Measurements from ENCODE around the gene ERCC5. TPM values are rescaled to one million over a fixed set of nuclear protein-coding genes. Genes with fewer than 3 reads are reported as not detected.

ERCC5 gene
- 38.4 TPM for polyA plus RNA-seq (2013, experiment 1 of 2)
- polyA plus RNA-seq (2013, experiment 2 of 2), result 35.9 TPM

- Histone ChIP-seq H3K14ac (ENCODE audit: low read length in 2 of 2) (peak within 1 kb of the TSS in 1 of 2 experiments; percentile 98), H2BK15ac (ENCODE audit: low read depth, poor library complexity, severe bottlenecking) (peak within 1 kb of the TSS; percentile 30), H4K8ac (ENCODE audit: low read length) (peak within 1 kb of the TSS; percentile 88), H2AK5ac (ENCODE audit: low read length, severe bottlenecking) (peak within 1 kb of the TSS; percentile 39), H2BK5ac (ENCODE audit: low read depth, low read length, poor library complexity, severe bottlenecking) (peak within 1 kb of the TSS; percentile 87), H2AFZ (ENCODE audit: low read depth, low read length) (peak within 1 kb of the TSS; percentile 72), H3K27ac (ENCODE audit: low read length, poor library complexity, severe bottlenecking) (peak within 1 kb of the TSS; percentile 92), H3K36me3 (ENCODE audit: control insufficient read depth in 1 of 2, insufficient read depth in 2 of 2, low read depth in 1 of 2, low read length in 2 of 2) (peaks cover 5 to 29% of the 10 kb centered on the region in 2 experiments), H3K27me3 (ENCODE audit: control insufficient read depth in 1 of 2, insufficient read depth in 1 of 2, low read length in 2 of 2) (no peaks in the 10 kb centered on the region), H3K79me1 (replicated peaks; ENCODE audit: low read length, poor library complexity, severe bottlenecking) (peaks cover 7% of the 10 kb centered on the region), H3K23ac (ENCODE audit: low read length in 2 of 2) (peak within 1 kb of the TSS in 1 of 2 experiments; percentile 95), H2BK120ac (ENCODE audit: low read depth, low read length) (no peak within 1 kb of the TSS), H3K18ac (ENCODE audit: low read depth in 1 of 2, low read length in 2 of 2) (peak within 1 kb of the TSS; percentile 85 to 94), H3K4me2 (ENCODE audit: low read length, poor library complexity, severe bottlenecking) (peak within 1 kb of the TSS; percentile 74), H3K4ac (ENCODE audit: low read depth in 1 of 2, low read length in 2 of 2) (peak within 1 kb of the TSS; percentile 47 to 95), H3K9ac (ENCODE audit: low read length) (peak within 1 kb of the TSS; percentile 99), H3K4me3 (ENCODE audit: insufficient read depth in 1 of 2, low read depth in 1 of 2, low read length in 2 of 2) (peak within 1 kb of the TSS; percentile 92 to 93), H4K91ac (ENCODE audit: low read length) (peak within 1 kb of the TSS; percentile 76), H3K4me1 (ENCODE audit: control insufficient read depth, insufficient read depth, low read depth, low read length) (peaks cover 5% of the 10 kb centered on the region), H2BK12ac (ENCODE audit: low read length in 2 of 2) (peak within 1 kb of the TSS in 1 of 2 experiments; percentile 37), H3K9me3 (ENCODE audit: control insufficient read depth, low read length) (no peaks in the 10 kb centered on the region)
- WGBS, result under 1% methylated on average over 49 of the region's 49 CpGs
- peak; percentile 97 for DNase-seq
Observed at GRCh38 chr13:102845630-102846260, at the start of gene ERCC5. ERCC5 (plus strand) TSS chr13:102846032; CDS start chr13:102846267, 235 bp downstream.

- Histone ChIP-seq H3K4me2 (ENCODE audit: low read length, poor library complexity, severe bottlenecking) (peak within 1 kb of the TSS; percentile 83), H4K91ac (ENCODE audit: low read length) (peak within 1 kb of the TSS; percentile 94), H3K9me3 (ENCODE audit: control insufficient read depth, low read length) (no peaks in the 10 kb centered on the region), H3K4me3 (ENCODE audit: insufficient read depth in 1 of 2, low read depth in 1 of 2, low read length in 2 of 2) (peak within 1 kb of the TSS; percentile 91 to 98), H3K23ac (ENCODE audit: low read length in 2 of 2) (peak within 1 kb of the TSS in 1 of 2 experiments; percentile 41), H3K27me3 (ENCODE audit: control insufficient read depth in 1 of 2, insufficient read depth in 1 of 2, low read length in 2 of 2) (no peaks in the 10 kb centered on the region), H2BK12ac (ENCODE audit: low read length in 2 of 2) (peak within 1 kb of the TSS; percentile 56 to 77), H4K8ac (ENCODE audit: low read length) (peak within 1 kb of the TSS; percentile 93), H3K79me1 (replicated peaks; ENCODE audit: low read length, poor library complexity, severe bottlenecking) (peaks cover 5% of the 10 kb centered on the region), H2BK120ac (ENCODE audit: low read depth, low read length) (peak within 1 kb of the TSS; percentile 64), H3K4me1 (ENCODE audit: control insufficient read depth, insufficient read depth, low read depth, low read length) (peaks cover 11% of the 10 kb centered on the region), H3K9ac (ENCODE audit: low read length) (peak within 1 kb of the TSS; percentile 90), H3K4ac (ENCODE audit: low read depth in 1 of 2, low read length in 2 of 2) (peak within 1 kb of the TSS; percentile 60 to 99), H2BK15ac (ENCODE audit: low read depth, poor library complexity, severe bottlenecking) (peak within 1 kb of the TSS; percentile 89), H3K27ac (ENCODE audit: low read length, poor library complexity, severe bottlenecking) (peak within 1 kb of the TSS; percentile 86), H3K36me3 (ENCODE audit: control insufficient read depth in 1 of 2, insufficient read depth in 2 of 2, low read depth in 1 of 2, low read length in 2 of 2) (peaks cover 7 to 9% of the 10 kb centered on the region in 2 experiments), H2AK5ac (ENCODE audit: low read length, severe bottlenecking) (peak within 1 kb of the TSS; percentile 44), H2BK5ac (ENCODE audit: low read depth, low read length, poor library complexity, severe bottlenecking) (peak within 1 kb of the TSS; percentile 90), H2AFZ (ENCODE audit: low read depth, low read length) (peak within 1 kb of the TSS; percentile 93), H3K18ac (ENCODE audit: low read depth in 1 of 2, low read length in 2 of 2) (peak within 1 kb of the TSS; percentile 86 to 94), H3K14ac (ENCODE audit: low read length in 2 of 2) (peak within 1 kb of the TSS in 1 of 2 experiments; percentile 95)
- 1% methylated on average over 72 of the region's 72 CpGs for WGBS
- peak; percentile 92 for DNase-seq
Observed at GRCh38 chr13:102798581-102799425, 47.0 kb upstream of the ERCC5 start, which contains the start of the genes BIVM and POGLUT2. BIVM (plus strand) TSS chr13:102799119; CDS start chr13:102807268, 8,149 bp downstream. POGLUT2 (minus strand) TSS chr13:102798976; CDS start chr13:102798670, 306 bp downstream.

GRCh38 chr13:102799426-102800144, 46.2 kb upstream of the ERCC5 start:
- peak; percentile 40 for DNase-seq
- peak overlapping the region; percentile 44 for H2AK5ac ChIP-seq (ENCODE audit: low read length, severe bottlenecking)
- peak overlapping the region; percentile 89 for H2BK15ac ChIP-seq (ENCODE audit: low read depth, poor library complexity, severe bottlenecking)
- peak overlapping the region; percentile 80 for H2AFZ ChIP-seq (ENCODE audit: low read depth, low read length)
- peak overlapping the region in 1 of 2 experiments; percentile 77 for H2BK12ac ChIP-seq (ENCODE audit: low read length in 2 of 2)
- peak overlapping the region; percentile 86 to 94 for H3K18ac ChIP-seq (ENCODE audit: low read depth in 1 of 2, low read length in 2 of 2)
- peak overlapping the region in 1 of 2 experiments; percentile 95 for H3K14ac ChIP-seq (ENCODE audit: low read length in 2 of 2)
- H3K23ac ChIP-seq (ENCODE audit: low read length in 2 of 2), result peak overlapping the region in 1 of 2 experiments; percentile 34
- H3K4me1 ChIP-seq (ENCODE audit: control insufficient read depth, insufficient read depth, low read depth, low read length), result peaks cover 12% of the 10 kb centered on the region
- no peaks in the 10 kb centered on the region for H3K27me3 ChIP-seq (ENCODE audit: control insufficient read depth in 1 of 2, insufficient read depth in 1 of 2, low read length in 2 of 2)
- H3K4me2 ChIP-seq (ENCODE audit: low read length, poor library complexity, severe bottlenecking), result peak overlapping the region; percentile 83
- H3K79me1 ChIP-seq (replicated peaks; ENCODE audit: low read length, poor library complexity, severe bottlenecking), result peaks cover 2% of the 10 kb centered on the region
- H3K9ac ChIP-seq (ENCODE audit: low read length), result peak overlapping the region; percentile 90
- H3K4me3 ChIP-seq (ENCODE audit: insufficient read depth in 1 of 2, low read depth in 1 of 2, low read length in 2 of 2), result peak overlapping the region; percentile 79 to 98
- H4K8ac ChIP-seq (ENCODE audit: low read length), result peak overlapping the region; percentile 93
- H4K91ac ChIP-seq (ENCODE audit: low read length), result peak overlapping the region; percentile 94
- H2BK120ac ChIP-seq (ENCODE audit: low read depth, low read length), result peak overlapping the region; percentile 64
- peak overlapping the region; percentile 60 to 99 for H3K4ac ChIP-seq (ENCODE audit: low read depth in 1 of 2, low read length in 2 of 2)
- no peaks in the 10 kb centered on the region for H3K9me3 ChIP-seq (ENCODE audit: control insufficient read depth, low read length)
- peaks cover 4 to 13% of the 10 kb centered on the region in 2 experiments for H3K36me3 ChIP-seq (ENCODE audit: control insufficient read depth in 1 of 2, insufficient read depth in 2 of 2, low read depth in 1 of 2, low read length in 2 of 2)
- 3% methylated on average over 58 of the region's 69 CpGs for WGBS
- H2BK5ac ChIP-seq (ENCODE audit: low read depth, low read length, poor library complexity, severe bottlenecking), result peak overlapping the region; percentile 90
- peak overlapping the region; percentile 86 for H3K27ac ChIP-seq (ENCODE audit: low read length, poor library complexity, severe bottlenecking)

All from mesenchymal stem cell (in vitro differentiated cells and primary cell).